ENCODE data around the gene AHDC1.
A peak's percentile ranks its signal among the peaks of the same experiment; 100 is the strongest.
"Not testable (repeated sequence)": the region's sequence is repeated elsewhere in the genome, so short reads cannot be mapped to it uniquely, and the experiment has no call there.

AHDC1 gene

DNA sequence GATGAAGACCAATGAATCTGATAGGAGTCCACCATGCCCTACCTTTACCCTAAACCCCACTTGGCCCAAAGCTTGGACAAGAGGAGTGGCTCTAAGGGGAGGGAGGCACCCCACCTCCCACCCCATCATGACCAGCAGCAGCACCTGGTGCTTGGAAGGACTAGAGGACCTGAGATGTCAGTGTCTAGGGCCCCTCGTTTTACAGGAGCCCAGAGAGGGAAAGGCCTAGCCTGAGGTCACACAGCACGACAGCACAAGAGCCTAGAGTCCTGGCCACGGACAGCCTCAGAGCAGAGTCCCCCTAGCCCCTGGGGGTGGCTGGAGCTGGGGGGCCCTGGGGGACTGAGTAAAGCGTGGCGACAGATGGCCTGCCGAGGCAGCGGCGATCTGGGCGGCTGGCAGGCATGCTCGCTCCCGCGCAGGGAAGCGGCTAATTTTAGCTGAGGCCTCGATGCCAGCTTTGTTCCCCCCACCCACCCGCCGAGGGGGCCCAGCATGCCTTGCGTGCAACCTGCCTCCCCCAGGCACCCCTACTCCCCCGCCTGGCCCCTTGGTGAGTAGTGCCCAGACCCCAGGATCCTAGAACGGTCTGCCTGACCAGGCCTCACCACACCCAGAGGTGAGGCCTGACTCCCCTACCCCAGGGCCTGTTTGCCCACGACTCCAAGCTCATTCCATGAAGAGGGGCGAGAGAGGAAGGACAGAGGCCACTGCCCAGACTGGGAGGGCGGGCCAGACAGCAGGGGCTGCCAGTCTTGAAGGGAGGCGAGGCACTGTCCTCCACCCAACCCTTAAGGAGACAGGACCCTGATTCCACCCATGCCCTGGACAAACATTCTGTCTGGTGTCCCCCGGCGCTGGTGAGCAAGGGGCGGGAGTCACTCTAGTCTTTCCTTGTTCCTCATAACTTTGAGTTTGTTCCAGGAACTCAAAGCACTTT lies 39.0 kb downstream of the AHDC1 start:
- no peak for DNase-seq (ENCODE audit: low read depth)

DNA sequence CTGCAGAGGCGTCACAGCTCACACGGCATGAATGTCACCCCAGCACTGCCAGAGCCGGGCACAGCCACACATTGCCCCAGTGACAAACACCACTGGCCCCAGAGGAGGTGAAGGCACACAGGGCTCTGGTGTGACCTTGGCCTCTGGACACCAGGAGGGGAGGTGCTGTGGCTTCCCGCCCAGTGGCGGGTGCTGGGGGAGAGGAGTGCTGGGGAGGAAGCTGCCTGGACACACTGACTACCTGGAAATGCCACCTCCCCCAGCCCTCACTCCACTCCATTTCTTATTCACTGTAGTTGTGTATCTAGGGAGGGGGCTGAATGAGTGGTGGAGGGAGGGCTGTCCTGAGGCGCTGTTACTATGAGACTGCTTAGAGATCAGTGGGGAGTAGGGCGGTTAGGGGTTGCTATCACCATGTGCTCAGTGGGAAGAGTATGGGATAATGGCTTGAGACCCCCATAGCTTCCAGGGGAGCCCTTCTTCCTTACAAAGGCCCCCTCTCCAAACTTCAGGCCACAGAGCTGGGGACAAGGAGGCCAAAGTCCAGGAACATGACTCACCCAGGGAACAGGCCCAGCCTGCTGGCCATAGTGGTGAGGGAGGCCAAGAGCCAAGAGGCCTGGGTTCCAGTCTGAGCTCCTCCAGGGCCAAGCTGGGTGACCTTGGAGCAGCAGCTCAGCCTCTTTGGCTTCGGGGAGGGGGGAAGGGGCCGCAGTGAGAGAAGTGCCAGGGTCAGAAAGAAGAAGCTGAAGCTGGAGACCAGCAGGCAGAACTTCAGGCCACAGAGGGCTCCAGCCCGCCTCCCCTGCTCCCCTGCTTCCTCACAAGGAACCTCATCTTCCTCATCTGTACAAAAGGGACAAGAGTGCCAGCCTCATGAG lies 40.1 kb downstream of the AHDC1 start:
- DNase-seq (ENCODE audit: low read depth) = no peak

DNA sequence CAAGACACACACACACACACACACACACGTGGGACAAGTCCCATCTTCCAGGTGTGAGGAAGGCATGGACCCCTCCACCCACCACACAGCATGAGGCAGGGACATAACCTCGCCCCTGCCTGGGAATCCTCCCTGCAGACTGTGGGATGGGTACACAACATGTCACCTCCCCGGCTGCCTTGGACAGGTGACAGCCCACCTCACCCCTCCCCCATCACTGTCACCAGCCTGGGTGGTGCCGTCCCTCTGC lies 40.7 kb downstream of the AHDC1 start:
- DNase-seq (ENCODE audit: low read depth) = no peak

DNA sequence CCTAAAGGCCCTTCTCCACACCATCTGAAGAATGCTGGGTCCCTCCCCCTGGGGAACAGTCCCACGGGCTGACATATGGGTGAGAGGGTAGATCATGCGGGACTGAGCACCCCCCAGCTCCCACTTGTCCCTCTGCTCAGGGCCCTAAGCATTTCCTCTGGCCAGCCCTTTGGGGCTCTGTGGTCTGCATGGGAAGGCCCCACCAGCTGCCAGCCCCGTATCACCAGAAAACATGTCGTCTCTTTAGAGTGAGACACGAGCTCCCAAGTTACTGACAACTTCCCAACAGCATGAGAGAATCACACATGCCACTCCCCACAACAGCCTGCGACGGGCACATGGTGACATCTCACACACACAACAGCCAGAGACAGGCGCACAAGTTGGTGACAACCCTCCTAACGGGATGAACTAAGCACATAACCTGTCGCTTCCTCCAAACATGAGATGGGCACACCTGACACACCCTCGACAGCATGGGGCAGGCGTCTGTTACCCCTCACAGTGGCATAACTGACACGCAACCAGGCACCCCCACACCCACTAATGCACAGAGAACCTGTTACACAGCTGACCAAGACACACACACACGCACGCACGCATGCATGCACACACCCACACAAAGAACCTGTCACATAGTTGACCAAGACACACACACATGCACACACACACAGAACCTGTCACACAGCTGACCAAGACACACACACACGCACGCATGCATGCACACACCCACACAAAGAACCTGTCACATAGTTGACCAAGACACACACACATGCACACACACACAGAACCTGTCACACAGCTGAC lies 41.2 kb downstream of the AHDC1 start:
- no peak for DNase-seq (ENCODE audit: low read depth)

DNA sequence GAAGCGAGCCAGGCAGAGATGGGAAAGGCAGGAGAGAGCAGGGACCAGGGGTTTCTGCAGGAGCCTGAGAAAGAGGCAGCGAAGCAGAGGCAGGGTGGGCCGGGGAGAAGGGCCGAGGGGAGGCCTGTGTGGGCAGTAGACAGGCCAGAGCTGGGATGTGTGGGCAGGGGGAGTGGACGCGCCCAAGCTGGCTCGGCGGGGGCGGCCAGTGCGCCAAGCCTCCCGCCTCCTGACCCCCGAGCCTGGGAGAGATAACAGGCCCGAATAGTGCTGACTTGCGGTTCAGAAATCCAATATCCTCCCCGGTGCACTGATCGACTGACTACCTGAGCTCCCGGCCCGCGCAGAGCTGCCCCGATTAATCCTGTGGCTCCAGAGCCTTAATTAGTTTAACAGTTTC lies 41.9 kb downstream of the AHDC1 start:
- no peak for DNase-seq (ENCODE audit: low read depth)

DNA sequence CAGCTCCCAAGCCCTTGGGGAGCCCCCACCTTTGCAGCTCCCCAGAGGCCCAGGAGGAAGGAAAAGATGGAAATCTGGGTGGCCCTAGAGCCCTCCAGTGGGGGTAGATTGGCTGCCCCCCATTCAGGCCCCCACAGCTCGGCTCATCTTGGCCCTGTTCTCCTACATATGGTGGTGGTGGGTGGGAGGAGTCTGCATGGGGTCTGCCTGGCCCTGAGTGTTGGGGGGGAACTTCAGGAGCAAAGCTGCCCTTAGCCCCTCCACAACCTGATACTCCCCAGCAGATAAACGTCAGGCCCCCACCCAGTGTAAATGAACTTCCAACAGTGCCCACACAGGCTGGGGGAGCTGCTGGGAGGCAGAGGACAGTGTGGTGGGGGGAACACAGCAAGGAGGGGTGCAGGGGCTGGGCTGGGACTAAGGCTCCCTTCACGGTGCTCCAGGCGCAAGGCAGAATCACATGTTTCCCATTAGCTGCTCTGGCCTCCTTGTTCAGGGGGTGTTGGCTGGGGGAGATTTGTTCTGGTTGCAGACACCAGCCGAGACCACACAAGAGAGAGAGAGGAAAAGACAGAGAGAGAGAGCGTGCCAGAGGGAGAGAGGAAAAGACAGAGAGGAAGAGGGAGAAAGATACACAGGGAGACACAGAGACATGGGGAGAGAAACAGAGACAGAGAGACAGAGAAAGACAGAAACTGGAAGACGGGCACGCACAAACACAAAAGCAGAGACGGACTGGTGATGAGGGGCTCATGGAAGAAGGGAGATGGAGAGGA lies 42.6 kb downstream of the AHDC1 start:
- DNase-seq (ENCODE audit: low read depth) = no peak

DNA sequence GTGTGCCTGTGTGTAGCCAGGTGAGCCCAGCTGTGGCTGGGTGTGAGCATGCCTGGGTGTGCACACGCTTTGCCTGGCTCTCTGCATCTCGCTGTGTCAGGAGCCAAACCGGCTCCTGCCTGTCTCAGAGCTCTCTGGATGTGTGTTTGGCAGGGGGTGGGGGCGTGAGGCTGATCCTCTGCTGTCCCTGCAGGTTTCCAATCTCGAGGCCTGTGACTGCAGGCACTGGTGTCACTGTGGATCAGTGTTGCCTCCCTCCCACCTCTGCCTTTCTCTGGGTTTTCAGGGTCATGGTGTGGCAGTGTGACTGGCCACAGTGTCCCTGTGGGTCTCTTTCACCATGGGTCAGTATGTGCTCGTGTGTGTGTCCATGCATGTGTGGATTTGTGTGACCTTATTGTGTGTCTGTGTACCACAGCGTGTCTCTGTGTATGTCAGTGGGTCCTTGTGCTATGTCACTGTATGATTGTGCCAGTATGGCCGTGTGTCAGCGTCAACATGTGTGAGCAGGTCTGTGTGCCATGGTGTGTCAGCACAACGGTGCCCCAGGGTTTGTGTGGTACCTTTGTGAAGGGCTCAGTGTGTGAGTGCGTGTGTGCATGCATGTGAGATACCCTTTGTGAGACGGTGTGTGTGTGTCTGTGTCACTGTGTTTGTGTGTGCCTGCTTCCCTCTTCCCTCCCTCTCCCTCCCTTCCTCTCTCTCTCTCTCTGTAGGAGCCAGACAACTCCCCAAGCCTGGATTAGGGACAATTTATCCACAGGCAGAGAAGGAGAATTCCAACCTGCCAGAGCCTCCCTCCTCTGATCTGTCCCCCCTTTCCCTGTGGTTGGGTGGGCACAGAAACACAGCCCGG lies 43.4 kb downstream of the AHDC1 start:
- no peak for DNase-seq (ENCODE audit: low read depth)

DNA sequence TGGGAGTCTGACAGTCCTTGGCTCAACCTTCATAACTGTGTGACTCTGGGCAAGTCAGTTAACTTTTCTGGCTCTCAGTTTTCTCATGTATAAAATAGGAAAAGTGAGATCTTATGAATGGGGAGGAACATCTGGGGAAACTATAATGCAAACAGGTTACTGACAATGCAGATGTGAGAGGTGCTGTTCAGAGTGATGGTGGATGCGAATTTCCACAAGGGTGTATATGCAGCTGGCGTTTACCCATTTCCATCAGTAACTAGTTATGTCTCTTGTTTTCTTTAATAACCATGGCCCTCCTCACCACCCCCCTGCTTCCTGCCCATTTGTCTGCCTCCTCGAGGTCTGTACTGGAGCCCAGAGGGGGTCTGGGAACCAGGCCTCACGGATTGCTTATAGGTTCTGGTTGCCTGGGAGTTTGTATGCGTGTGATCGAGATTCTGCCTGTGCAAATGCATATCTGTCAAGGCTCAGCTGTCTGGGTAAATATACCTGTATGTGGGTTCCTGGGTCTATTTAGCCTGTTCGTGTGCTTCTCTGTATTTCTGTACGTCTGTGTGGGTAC lies 44.4 kb downstream of the AHDC1 start:
- no peak for DNase-seq (ENCODE audit: low read depth)

DNA sequence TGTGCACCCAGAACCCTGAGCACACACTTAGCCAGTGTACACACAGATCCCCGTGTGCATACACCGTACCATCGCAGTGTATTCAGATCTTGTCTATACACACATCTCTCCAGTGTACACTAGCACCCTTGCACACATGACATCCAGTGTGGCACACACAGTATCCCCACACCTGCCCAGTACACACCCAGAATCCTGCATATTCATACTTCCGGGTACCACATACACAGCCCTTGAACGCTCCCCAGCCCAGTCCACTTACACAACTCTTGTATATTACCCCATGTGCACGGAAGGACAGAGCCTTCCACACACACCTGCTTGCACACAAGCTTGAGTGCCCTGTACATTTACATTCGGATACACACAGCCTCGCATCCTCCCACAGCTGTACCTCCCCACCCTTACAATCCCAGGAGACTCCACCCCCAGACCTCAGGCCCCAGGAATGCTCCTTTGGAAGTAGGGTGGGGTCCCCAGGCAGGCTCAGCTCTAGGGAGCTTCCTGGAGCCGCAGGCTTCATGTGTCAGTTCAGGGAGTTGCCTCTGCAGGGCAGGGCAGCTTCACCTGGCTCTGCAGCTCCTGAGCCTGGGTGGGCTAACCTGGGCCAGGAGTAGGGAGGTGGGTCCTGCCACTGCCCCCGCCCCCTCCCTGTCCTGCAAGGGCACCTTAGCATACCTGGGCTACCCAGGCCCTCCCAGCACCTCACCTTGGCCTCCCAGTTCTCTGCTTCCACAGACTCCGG lies 46.2 kb downstream of the AHDC1 start:
- no peak for DNase-seq (ENCODE audit: low read depth)

DNA sequence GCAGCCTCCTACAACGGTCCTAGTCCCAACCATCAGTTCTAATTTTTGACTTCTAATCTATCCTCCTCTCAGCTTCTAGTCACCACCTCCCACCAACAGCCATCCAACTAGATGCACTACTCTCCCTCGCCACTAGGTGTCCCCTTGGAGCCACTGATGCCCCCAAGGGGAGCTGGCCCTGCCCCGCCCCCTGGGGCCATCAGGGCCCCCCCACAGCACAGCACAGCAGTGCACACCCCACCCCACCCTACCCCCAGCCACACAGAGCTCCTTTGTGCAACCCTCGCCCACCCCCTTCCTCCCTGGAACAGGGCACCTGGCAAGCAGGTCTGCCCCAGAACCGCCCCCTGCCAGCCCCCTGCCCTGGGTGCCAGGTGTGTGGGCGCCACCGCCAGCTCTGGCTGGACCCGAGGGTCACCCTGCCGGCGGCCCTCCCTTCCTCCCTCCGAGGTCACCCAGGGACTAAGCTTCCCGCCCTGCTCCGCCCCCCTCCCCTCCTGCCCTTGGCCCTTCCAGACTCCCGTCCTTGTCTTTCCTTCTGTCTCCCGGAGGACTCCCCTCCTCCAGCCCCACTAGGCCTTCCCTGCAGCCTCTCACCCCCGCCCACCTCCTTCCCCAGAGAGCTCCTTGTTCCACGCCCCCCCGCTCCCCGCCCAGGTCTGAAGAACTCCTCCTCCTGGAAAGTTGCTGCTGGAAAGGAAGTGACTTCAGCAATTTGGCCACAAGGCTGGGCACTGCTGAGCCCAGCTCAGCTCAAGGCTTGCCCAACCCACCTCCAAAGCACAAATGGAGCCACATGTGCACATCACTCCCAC lies 47.0 kb downstream of the AHDC1 start:
- peak; percentile 66 for DNase-seq (ENCODE audit: low read depth)

DNA sequence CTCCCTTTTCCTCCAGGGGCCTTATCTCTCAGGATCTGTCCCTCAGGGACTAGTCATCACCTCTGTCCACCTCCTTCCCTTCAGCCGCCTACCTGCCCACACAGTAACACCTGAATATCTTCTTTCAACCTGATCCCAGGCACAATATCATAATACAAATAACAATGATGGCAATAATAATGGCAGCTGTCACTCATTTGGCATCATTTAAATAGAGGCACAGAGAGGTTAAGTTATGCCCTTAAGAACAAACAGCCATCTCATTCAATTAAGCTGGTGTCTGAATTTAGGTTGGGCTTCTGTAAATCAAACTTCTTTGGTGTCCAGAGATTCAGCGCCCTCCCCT lies 47.5 kb downstream of the AHDC1 start:
- no peak for DNase-seq (ENCODE audit: low read depth)

DNA sequence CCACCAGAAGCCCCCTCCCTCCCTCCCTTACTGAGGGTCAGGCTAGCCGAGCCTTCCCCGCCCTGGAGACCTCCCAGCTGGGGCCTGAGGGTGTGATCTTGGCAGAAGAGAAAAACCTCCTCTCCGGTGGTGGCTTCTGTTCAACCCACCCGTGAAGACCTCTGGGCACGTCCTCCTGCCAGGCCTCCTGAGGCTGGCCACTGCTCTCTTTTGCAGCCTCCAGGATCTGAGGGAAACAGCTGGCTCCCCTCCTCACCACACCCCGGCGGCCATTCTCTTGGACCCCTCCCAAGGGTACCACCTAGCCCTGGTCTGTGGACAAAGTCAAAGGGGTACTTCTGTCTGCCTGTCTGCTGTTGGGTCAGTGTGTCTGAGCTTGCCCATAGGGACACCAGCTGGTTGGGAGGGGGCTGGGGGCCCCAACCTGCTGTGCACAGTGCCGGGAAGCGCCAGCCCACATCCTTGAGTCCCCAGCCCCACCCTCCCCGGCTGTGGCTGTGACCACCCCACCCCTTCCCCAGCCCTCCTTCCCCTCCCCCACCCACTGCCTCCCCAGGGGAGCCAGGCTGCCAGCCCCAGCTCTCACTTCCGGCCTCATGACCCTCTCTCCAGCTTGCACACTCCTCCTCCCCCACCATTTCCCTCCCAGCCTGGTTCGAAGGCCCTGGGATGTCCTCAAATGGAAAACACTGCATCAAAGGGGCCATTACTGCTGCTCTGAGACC lies 48.1 kb downstream of the AHDC1 start:
- DNase-seq (ENCODE audit: low read depth) = no peak

DNA sequence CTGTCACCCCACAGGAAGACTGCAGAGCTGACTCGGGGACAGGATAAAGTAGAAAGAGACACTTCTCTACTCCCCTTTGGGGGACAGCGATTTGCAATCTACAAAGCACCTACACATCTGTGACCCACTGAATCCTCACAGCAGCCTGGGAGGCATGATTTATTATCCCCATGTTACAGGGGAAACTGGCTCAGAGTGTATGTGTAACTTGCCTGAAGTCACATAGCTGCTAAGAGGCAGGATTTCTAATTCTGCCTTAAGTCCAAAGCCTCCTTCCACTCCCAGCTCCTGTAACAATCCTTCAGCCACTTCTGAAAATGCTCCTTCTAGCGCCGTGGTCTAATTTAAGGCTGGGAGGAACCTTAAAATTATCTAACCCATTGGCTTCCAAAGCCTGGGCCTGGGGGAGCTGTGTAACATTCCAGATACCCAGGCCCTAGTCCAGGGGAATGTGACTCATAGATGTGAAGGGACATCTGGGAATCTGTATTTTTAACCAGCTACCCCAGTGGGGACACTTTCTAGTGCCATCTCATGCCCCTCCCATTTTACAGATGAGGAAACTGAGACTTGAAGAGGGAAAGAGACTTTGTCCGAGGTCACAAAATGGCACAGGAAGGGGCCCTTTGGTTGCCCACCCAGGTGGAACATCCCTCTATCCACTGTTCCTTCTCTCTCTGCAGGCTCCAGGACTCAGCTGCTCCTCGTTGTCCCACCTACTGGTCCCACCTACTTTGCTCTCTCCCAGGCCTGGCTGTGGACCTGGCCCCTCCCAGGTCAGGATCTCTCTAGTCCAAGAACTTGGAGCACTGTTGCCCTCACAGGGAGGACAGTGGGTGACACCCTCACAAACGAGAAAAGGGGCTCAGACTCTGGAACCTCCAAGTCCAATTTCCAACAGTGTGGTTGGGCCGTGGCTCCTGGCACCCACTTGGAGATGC lies 48.9 kb downstream of the AHDC1 start:
- no peak for DNase-seq (ENCODE audit: low read depth)

DNA sequence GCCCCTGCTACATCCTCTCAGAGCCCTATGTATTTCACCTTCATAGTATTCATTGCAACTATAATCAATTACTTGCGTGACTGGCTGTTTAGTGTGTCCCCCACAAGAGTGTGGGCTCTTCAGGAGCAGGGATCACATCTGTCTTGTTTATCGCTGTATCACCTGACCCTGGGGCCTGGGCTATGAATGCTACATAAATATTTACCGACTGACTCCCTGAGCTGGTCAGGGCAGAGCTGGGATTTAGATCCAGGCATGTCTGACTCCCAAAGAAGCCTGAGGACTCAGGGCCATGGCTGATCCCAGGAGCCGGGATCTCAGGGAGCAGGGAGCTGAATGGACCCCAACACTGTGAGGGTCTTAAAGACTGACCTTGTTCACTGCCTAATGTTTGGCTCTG lies 49.7 kb downstream of the AHDC1 start:
- DNase-seq (ENCODE audit: low read depth) = no peak

DNA sequence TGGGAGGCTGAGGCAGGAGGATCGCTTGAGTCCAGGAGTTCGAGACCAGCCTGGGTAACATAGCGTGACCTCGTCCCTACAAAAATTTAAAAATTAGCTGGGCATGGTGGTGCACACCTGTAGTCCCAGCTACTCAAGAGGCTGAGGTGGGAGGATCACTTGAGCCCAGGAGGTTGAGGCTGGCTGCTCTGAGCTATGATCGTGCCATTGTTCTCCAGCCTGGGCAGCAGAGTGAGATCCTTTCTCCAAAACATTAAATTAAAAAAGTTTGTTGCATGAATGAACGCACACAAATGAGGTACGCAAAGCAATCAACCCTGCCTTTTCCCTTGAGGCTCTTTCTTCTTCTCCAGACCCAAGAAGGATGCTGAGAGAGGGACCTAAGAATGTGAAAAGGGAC lies 50.1 kb downstream of the AHDC1 start:
- not testable (repeated sequence) for DNase-seq (ENCODE audit: low read depth)

DNA sequence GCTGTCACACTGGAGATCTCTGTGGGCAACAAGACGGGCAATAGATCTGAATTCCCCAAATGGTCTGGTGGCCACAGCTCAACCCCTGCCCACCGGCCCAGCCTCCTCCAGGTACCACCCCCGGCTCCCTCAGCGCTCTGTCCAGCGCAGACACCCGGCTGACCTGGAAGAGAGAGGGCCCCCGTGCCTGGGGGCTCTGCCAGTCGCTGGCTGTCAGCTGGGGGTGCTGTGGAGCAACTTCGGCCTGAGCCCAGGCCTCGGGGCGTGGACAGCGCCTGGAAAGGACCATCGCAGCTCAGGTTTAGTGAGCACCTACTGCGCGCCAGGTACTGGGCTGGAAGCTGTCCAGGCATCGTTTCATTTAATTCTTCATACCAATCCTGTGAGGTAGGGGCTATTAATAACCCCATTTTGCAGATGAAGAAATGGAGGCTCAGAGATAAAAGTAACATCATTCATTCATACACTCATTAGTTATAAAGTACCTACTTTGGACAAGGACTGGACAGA lies 51.0 kb downstream of the AHDC1 start:
- no peak for DNase-seq (ENCODE audit: low read depth)

DNA sequence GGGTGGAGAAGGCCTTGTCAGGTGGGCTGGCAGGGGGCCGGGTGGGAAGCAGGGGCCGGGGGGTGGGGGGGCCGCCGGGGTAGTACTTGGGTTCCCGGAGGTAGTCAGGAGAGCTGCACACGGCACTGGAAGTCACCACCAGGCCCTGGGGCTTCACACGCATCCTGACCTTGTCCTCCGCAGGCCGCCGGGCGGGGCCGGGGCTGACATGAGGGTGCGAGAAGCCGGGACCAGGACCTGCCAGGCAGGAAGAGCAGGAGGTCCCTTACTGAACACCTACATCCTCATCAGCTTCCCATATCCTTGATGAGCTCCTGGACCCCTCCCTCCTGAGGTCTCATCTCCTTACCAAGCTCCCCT lies 52.0 kb downstream of the AHDC1 start:
- no peak for DNase-seq (ENCODE audit: low read depth)
